ENCODE measurements around the gene DGKZ. TPM values are rescaled to one million over a fixed set of nuclear protein-coding genes. Genes with fewer than 3 reads are reported as not detected.

Gene DGKZ
- total and polyA plus RNA-seq, 2 of the 13 experiments (the other 11 are each of a cell fraction or from before 2014, with no cell fraction given): 15.8 to 20.7 TPM

DNA sequence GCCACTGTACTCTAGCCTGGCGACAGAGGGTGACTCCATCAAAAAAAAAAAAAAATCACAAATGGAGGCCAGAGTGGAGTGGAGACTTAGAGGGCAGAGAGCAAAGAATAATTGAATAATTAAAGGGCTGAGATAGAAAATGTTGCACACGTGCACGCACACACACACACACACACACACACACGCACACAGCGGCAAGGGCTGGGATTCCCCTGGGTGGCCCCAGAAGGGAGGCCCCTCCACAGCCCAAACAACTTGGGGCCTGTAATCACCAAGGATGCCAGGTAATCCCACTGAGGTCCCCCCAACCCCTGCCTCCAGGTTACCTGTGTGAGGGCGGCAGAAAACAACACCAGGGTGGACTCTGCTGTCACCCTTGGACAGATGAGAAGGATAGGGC, 12.0 kb upstream of the DGKZ start:
- ATAC-seq: no peak

More for the DNA sequence above, 12.0 kb upstream of the DGKZ start:
- CTCF ChIA-PET (ENCODE audit: low intra/inter-chr PET ratio, low total read pairs): no interaction called here
- H4K20me1 ChIP-seq (ENCODE audit: insufficient read depth, low read length): peaks cover 7% of the 10 kb centered on the region; the same call in 1 of the 2 replicates
- WGBS (ENCODE audit: low lambda C conversion rate): 83% methylated on average over 5 of the region's 6 CpGs
- H3K4me2 ChIP-seq (ENCODE audit: low read depth, low read length): no peak overlapping the region
- no peak overlapping the region for H3K27ac ChIP-seq (ENCODE audit: extremely low read length, insufficient read depth, low read length)
- intact Hi-C loops (cut with micrococcal nuclease; ENCODE audit: unreplicated experiment): no loop called here
- in situ Hi-C loops (cut with HindIII; ENCODE audit: extremely low pct_ligation_motif_present, low pct_unique_long_range_greater_than_20kb): no loop called here
- DNase-seq (ENCODE audit: low spot score) (no peak), FAIRE-seq (no peak)
- no peaks in the 10 kb centered on the region for H3K36me3 ChIP-seq (replicated peaks in 1 of 2; ENCODE audit: control insufficient read depth in 1 of 2, insufficient read depth in 2 of 2, low read length in 2 of 2)
- H3K4me1 ChIP-seq (ENCODE audit: insufficient read depth, low read length): peaks cover 4% of the 10 kb centered on the region; the same call in 1 of the 2 replicates
- no TSS peak for BruUV-seq (replicated peaks)
- no peak overlapping the region for H2AFZ ChIP-seq (ENCODE audit: low read length)
- no peaks in the 10 kb centered on the region for H3K79me2 ChIP-seq (ENCODE audit: insufficient read depth, low read length)
- H3K27me3 ChIP-seq (ENCODE audit: control insufficient read depth in 1 of 2, insufficient read depth in 2 of 2, low read length in 2 of 2): peaks cover 22 to 90% of the 10 kb centered on the region in 2 experiments
- TF ChIP-seq, protein P1, sequence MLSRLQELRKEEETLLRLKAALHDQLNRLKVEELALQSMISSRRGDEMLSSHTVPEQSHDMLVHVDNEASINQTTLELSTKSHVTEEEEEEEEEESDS (CRISPR knock-in tag; IDR thresholded peaks at IDR 0.05; ENCODE audit: borderline replicate concordance): no peak
- TF ChIP-seq TARDBP (CRISPR knock-in tag; IDR thresholded peaks at IDR 0.05) (no peak), SRSF4 (IDR thresholded peaks at IDR 0.05; ENCODE audit: low read depth, low read length, poor library complexity, severe bottlenecking) (no peak), ZNF775 (CRISPR knock-in tag; IDR thresholded peaks at IDR 0.05; ENCODE audit: borderline replicate concordance) (no peak), FOXJ3 (CRISPR knock-in tag; IDR thresholded peaks at IDR 0.05; ENCODE audit: borderline replicate concordance) (no peak), CBX5 (CRISPR knock-in tag; IDR thresholded peaks at IDR 0.05; ENCODE audit: borderline replicate concordance) (no peak), THAP7 (CRISPR knock-in tag; IDR thresholded peaks at IDR 0.05) (no peak), ZEB1 (IDR thresholded peaks at IDR 0.05; ENCODE audit: insufficient replicate concordance, low read depth) (no peak), MATR3 (CRISPR knock-in tag; IDR thresholded peaks at IDR 0.05) (no peak)
- TF ChIP-seq, protein P2, sequence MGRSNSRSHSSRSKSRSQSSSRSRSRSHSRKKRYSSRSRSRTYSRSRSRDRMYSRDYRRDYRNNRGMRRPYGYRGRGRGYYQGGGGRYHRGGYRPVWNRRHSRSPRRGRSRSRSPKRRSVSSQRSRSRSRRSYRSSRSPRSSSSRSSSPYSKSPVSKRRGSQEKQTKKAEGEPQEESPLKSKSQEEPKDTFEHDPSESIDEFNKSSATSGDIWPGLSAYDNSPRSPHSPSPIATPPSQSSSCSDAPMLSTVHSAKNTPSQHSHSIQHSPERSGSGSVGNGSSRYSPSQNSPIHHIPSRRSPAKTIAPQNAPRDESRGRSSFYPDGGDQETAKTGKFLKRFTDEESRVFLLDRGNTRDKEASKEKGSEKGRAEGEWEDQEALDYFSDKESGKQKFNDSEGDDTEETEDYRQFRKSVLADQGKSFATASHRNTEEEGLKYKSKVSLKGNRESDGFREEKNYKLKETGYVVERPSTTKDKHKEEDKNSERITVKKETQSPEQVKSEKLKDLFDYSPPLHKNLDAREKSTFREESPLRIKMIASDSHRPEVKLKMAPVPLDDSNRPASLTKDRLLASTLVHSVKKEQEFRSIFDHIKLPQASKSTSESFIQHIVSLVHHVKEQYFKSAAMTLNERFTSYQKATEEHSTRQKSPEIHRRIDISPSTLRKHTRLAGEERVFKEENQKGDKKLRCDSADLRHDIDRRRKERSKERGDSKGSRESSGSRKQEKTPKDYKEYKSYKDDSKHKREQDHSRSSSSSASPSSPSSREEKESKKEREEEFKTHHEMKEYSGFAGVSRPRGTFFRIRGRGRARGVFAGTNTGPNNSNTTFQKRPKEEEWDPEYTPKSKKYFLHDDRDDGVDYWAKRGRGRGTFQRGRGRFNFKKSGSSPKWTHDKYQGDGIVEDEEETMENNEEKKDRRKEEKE (IDR thresholded peaks at IDR 0.05): no peak
- no peak overlapping the region for H3K9ac ChIP-seq (ENCODE audit: insufficient read depth, low read depth, low read length)
- H3K9me3 ChIP-seq (ENCODE audit: low read length): no peaks in the 10 kb centered on the region
- no peak overlapping the region for H3K4me3 ChIP-seq (replicated peaks in 1 of 3; ENCODE audit: insufficient read depth in 1 of 3, low read depth in 2 of 3, low read length in 3 of 3)
- POLR2A ChIA-PET: no interaction called here

Measured in HepG2 (cell line).